Neural cell (in vitro differentiated cells): ENCODE measurements around the gene CAPN13.

Experiments
- CTCF ChIP-seq: fragments of 450-650 bp; IDR thresholded peaks from 2 replicates; pipeline ENCODE4 v1.5.1; 2014; ENCODE audit warnings: antibody characterized with exemption, mild to moderate bottlenecking, moderate library complexity; ENCODE audit not compliant: poor library complexity, severe bottlenecking
- EP300 ChIP-seq: fragments of 450-650 bp; conservative IDR thresholded peaks from 2 replicates; pipeline ENCODE4 v1.6.1; 2014; ENCODE audit warnings: antibody characterized with exemption, mild to moderate bottlenecking, moderate library complexity; ENCODE audit not compliant: poor library complexity, severe bottlenecking
- EZH2 ChIP-seq: fragments of 200-600, 300-800 bp; shearing (Covaris generic), sonication (generic); IDR thresholded peaks from 2 replicates; pipeline ENCODE4 v1.6.1; 2014; ENCODE audit warnings: antibody characterized with exemption, low read length, borderline replicate concordance, mild to moderate bottlenecking; ENCODE audit not compliant: insufficient read depth, poor library complexity, severe bottlenecking
- MXI1 ChIP-seq: fragments of 450-650 bp; conservative IDR thresholded peaks from 2 replicates; pipeline ENCODE4 v1.6.1; 2014; ENCODE audit warnings: antibody characterized with exemption, mild to moderate bottlenecking; ENCODE audit not compliant: poor library complexity, severe bottlenecking
- POLR2AphosphoS5 ChIP-seq: IDR thresholded peaks from 2 replicates; pipeline ENCODE4 v1.6.1; 2012
- RAD21 ChIP-seq: fragments of 450-650 bp; conservative IDR thresholded peaks from 2 replicates; pipeline ENCODE4 v1.6.1; 2014; ENCODE audit warnings: antibody characterized with exemption, mild to moderate bottlenecking, moderate library complexity
- SMC3 ChIP-seq: fragments of 450-650 bp; conservative IDR thresholded peaks from 2 replicates; pipeline ENCODE4 v1.6.1; 2014; ENCODE audit warnings: antibody characterized with exemption, mild to moderate bottlenecking, moderate library complexity; ENCODE audit not compliant: poor library complexity
- TAF1 ChIP-seq: IDR thresholded peaks from 2 replicates; pipeline ENCODE4 v1.6.1; 2012; ENCODE audit warnings: low read depth

GRCh38 chr2:30690126-30690561 lies 117.1 kb downstream of the CAPN13 start:
- TF ChIP-seq CTCF (no peak), RAD21 (no peak), SMC3 (no peak), EZH2 (no peak), TAF1 (no peak), EP300 (no peak), MXI1 (no peak), POLR2AphosphoS5 (no peak)
